Measurements from ENCODE around the gene FAM13C. TPM values are rescaled to one million over a fixed set of nuclear protein-coding genes. Genes with fewer than 3 reads are reported as not detected.

The FAM13C gene
- total RNA-seq, 1 experiment from 2014 or later = not detected

GRCh38 chr10:59285848-59286247 lies 76.5 kb downstream of the FAM13C start:
- no peak for DNase-seq (ENCODE audit: low spot score)
- in situ Hi-C loops (cut with HindIII; ENCODE audit: low sequenced_read_pairs) = no loop called here

GRCh38 chr10:59285073-59285472 lies 77.3 kb downstream of the FAM13C start:
- no peak for DNase-seq (ENCODE audit: low spot score)
- in situ Hi-C loops (cut with HindIII; ENCODE audit: low sequenced_read_pairs) = no loop called here

GRCh38 chr10:59284118-59284975 lies 78.0 kb downstream of the FAM13C start:
- in situ Hi-C loops (cut with HindIII; ENCODE audit: low sequenced_read_pairs) = no loop called here
- no peak for DNase-seq (ENCODE audit: low spot score)

GRCh38 chr10:59283456-59284091 lies 78.8 kb downstream of the FAM13C start:
- in situ Hi-C loops (cut with HindIII; ENCODE audit: low sequenced_read_pairs) = no loop called here

GRCh38 chr10:59281861-59282260 lies 80.5 kb downstream of the FAM13C start:
- no peak for DNase-seq (ENCODE audit: low spot score)
- in situ Hi-C loops (cut with HindIII; ENCODE audit: low sequenced_read_pairs) = no loop called here

More at GRCh38 chr10:59283456-59284091, 78.8 kb downstream of the FAM13C start:
- no peak for DNase-seq (ENCODE audit: low spot score)

GRCh38 chr10:59279991-59280505 lies 82.3 kb downstream of the FAM13C start:
- in situ Hi-C loops (cut with HindIII; ENCODE audit: low sequenced_read_pairs) = no loop called here
- no peak for DNase-seq (ENCODE audit: low spot score)

GRCh38 chr10:59279476-59279875 lies 82.9 kb downstream of the FAM13C start:
- in situ Hi-C loops (cut with HindIII; ENCODE audit: low sequenced_read_pairs) = no loop called here
- no peak for DNase-seq (ENCODE audit: low spot score)

GRCh38 chr10:59276919-59277318 lies 85.4 kb downstream of the FAM13C start:
- in situ Hi-C loops (cut with HindIII; ENCODE audit: low sequenced_read_pairs) = no loop called here
- no peak for DNase-seq (ENCODE audit: low spot score)

- no peak for DNase-seq (ENCODE audit: low spot score)
- in situ Hi-C loops (cut with HindIII; ENCODE audit: low sequenced_read_pairs) = no loop called here
Measured at GRCh38 chr10:59276133-59276532, 86.2 kb downstream of the FAM13C start.

- no peak for DNase-seq (ENCODE audit: low spot score)
- in situ Hi-C loops (cut with HindIII; ENCODE audit: low sequenced_read_pairs) = no loop called here
Measured at GRCh38 chr10:59273445-59273844, 88.9 kb downstream of the FAM13C start.

GRCh38 chr10:59272061-59272460 lies 90.3 kb downstream of the FAM13C start:
- in situ Hi-C loops (cut with HindIII; ENCODE audit: low sequenced_read_pairs) = no loop called here
- no peak for DNase-seq (ENCODE audit: low spot score)

- DNase-seq (ENCODE audit: low spot score) = no peak
- in situ Hi-C loops (cut with HindIII; ENCODE audit: low sequenced_read_pairs) = no loop called here
Measured at GRCh38 chr10:59271160-59271559, 91.2 kb downstream of the FAM13C start.

GRCh38 chr10:59270492-59270891 lies 91.9 kb downstream of the FAM13C start:
- DNase-seq (ENCODE audit: low spot score) = no peak
- in situ Hi-C loops (cut with HindIII; ENCODE audit: low sequenced_read_pairs) = no loop called here

- in situ Hi-C loops (cut with HindIII; ENCODE audit: low sequenced_read_pairs) = no loop called here
- no peak for DNase-seq (ENCODE audit: low spot score)
Measured at GRCh38 chr10:59269651-59270050, 92.7 kb downstream of the FAM13C start.

- DNase-seq (ENCODE audit: low spot score) = no peak
- in situ Hi-C loops (cut with HindIII; ENCODE audit: low sequenced_read_pairs) = no loop called here
Measured at GRCh38 chr10:59268460-59268859, 93.9 kb downstream of the FAM13C start.

GRCh38 chr10:59266321-59266720 lies 96.0 kb downstream of the FAM13C start:
- no peak for DNase-seq (ENCODE audit: low spot score)
- in situ Hi-C loops (cut with HindIII; ENCODE audit: low sequenced_read_pairs) = no loop called here

- in situ Hi-C loops (cut with HindIII; ENCODE audit: low sequenced_read_pairs) = no loop called here
- no peak for DNase-seq (ENCODE audit: low spot score)
Measured at GRCh38 chr10:59265141-59265540, 97.2 kb downstream of the FAM13C start.

- in situ Hi-C loops (cut with HindIII; ENCODE audit: low sequenced_read_pairs) = no loop called here
- DNase-seq (ENCODE audit: low spot score) = no peak
Measured at GRCh38 chr10:59258890-59259289, 103.5 kb downstream of the FAM13C start.

GRCh38 chr10:59257224-59257623 lies 105.1 kb downstream of the FAM13C start:
- in situ Hi-C loops (cut with HindIII; ENCODE audit: low sequenced_read_pairs) = no loop called here
- DNase-seq (ENCODE audit: low spot score) = no peak

- in situ Hi-C loops (cut with HindIII; ENCODE audit: low sequenced_read_pairs) = no loop called here
- DNase-seq (ENCODE audit: low spot score) = no peak
Measured at GRCh38 chr10:59255463-59255862, 106.9 kb downstream of the FAM13C start.
